Endothelial cell (in vitro differentiated cells): ENCODE results near the gene LMO2. TPM values are rescaled to one million over a fixed set of nuclear protein-coding genes. Genes with fewer than 3 reads are reported as not detected.

ENCODE experiments used
- total RNA-seq: library from RNA; stranded (reverse); fragmentation: NEBNext Ultra II Directional; extraction: Animal tissue kit (Norgen Biotek cat#: 25700); gene quantifications from one replicate; pipeline ENCODE4 v1.2.1, GENCODE V29; 2021; ENCODE audit not compliant: unreplicated experiment

LMO2 gene
- total RNA-seq, 1 donor from 2014 or later, result 223 TPM

Other genes starting within 250 kb of the LMO2 start
- not detected for gene C11orf91, start 191.2 kb downstream of the LMO2 start, total RNA-seq
- gene CD59, start 155.7 kb downstream of the LMO2 start, total RNA-seq, result 101 TPM
- gene FBXO3, start 117.6 kb downstream of the LMO2 start, total RNA-seq, result 22.6 TPM
- gene CAPRIN1, start 159.7 kb upstream of the LMO2 start, total RNA-seq, result 257 TPM
- gene NAT10, start 213.6 kb upstream of the LMO2 start, total RNA-seq, result 34.4 TPM